ENCODE results near the gene HMG20B. TPM values are rescaled to one million over a fixed set of nuclear protein-coding genes. Genes with fewer than 3 reads are reported as not detected.

Gene HMG20B
- total RNA-seq, 1 donor from 2014 or later = 94.9 TPM

- no peak for DNase-seq (ENCODE audit: low spot score in 2 of 2, unreplicated experiment in 2 of 2)
- H3K36me3 Mint-ChIP-seq = no peaks in the 10 kb centered on the region
- TF ChIP-seq CTCF (IDR thresholded peaks at IDR 0.05; ENCODE audit: unreplicated experiment) = no peak
- no peaks in the 10 kb centered on the region for H3K27me3 Mint-ChIP-seq (ENCODE audit: low read depth)
- peak overlapping the region; percentile 84 for H3K4me3 Mint-ChIP-seq
- H3K27ac Mint-ChIP-seq = no peak overlapping the region
- H3K4me1 Mint-ChIP-seq = peaks cover 18% of the 10 kb centered on the region
- H3K9me3 Mint-ChIP-seq = no peaks in the 10 kb centered on the region
These were observed 16.9 kb upstream of the HMG20B start for GRCh38 chr19:3555653-3556422.

GRCh38 chr19:3556423-3556977 lies 16.2 kb upstream of the HMG20B start:
- Mint-ChIP-seq H3K4me1 (peaks cover 18% of the 10 kb centered on the region), H3K4me3 (peak overlapping the region; percentile 84), H3K36me3 (no peaks in the 10 kb centered on the region), H3K27ac (peak overlapping the region; percentile 66), H3K9me3 (no peaks in the 10 kb centered on the region), H3K27me3 (ENCODE audit: low read depth) (no peaks in the 10 kb centered on the region)
- TF ChIP-seq CTCF (IDR thresholded peaks at IDR 0.05; ENCODE audit: unreplicated experiment) = no peak
- DNase-seq (ENCODE audit: low spot score in 2 of 2, unreplicated experiment in 2 of 2) = no peak

- H3K36me3 Mint-ChIP-seq = no peaks in the 10 kb centered on the region
- H3K9me3 Mint-ChIP-seq = no peaks in the 10 kb centered on the region
- H3K27ac Mint-ChIP-seq = peak overlapping the region; percentile 66
- peaks cover 18% of the 10 kb centered on the region for H3K4me1 Mint-ChIP-seq
- no peak for TF ChIP-seq CTCF (IDR thresholded peaks at IDR 0.05; ENCODE audit: unreplicated experiment)
- DNase-seq (ENCODE audit: low spot score in 2 of 2, unreplicated experiment in 2 of 2) = peak in 1 of 2 experiments; percentile 57
- peak overlapping the region; percentile 84 for H3K4me3 Mint-ChIP-seq
- H3K27me3 Mint-ChIP-seq (ENCODE audit: low read depth) = no peaks in the 10 kb centered on the region
These were observed 15.7 kb upstream of the HMG20B start for GRCh38 chr19:3556978-3557460.

- H3K27me3 Mint-ChIP-seq (ENCODE audit: low read depth) = no peaks in the 10 kb centered on the region
- TF ChIP-seq CTCF (IDR thresholded peaks at IDR 0.05; ENCODE audit: unreplicated experiment) = no peak
- H3K36me3 Mint-ChIP-seq = no peaks in the 10 kb centered on the region
- H3K4me1 Mint-ChIP-seq = peaks cover 18% of the 10 kb centered on the region
- H3K27ac Mint-ChIP-seq = peak within 1 kb of the TSS; percentile 67
- no peaks in the 10 kb centered on the region for H3K9me3 Mint-ChIP-seq
- DNase-seq (ENCODE audit: low spot score in 2 of 2, unreplicated experiment in 2 of 2) = peak; percentile 90 to 95
- H3K4me3 Mint-ChIP-seq = peak within 1 kb of the TSS; percentile 84
These were observed 15.1 kb upstream of the HMG20B start, which contains the start of gene MFSD12 for GRCh38 chr19:3557461-3558248. TSS of gene MFSD12 (minus strand) at chr19:3557586. CDS start at chr19:3557403, 183 bp downstream.

GRCh38 chr19:3563709-3564524 lies 8.8 kb upstream of the HMG20B start:
- Mint-ChIP-seq H3K9me3 (no peaks in the 10 kb centered on the region), H3K4me1 (no peaks in the 10 kb centered on the region), H3K36me3 (no peaks in the 10 kb centered on the region), H3K27ac (no peak overlapping the region), H3K4me3 (no peak overlapping the region), H3K27me3 (ENCODE audit: low read depth) (no peaks in the 10 kb centered on the region)
- DNase-seq (ENCODE audit: low spot score in 2 of 2, unreplicated experiment in 2 of 2) = no peak
- TF ChIP-seq CTCF (IDR thresholded peaks at IDR 0.05; ENCODE audit: unreplicated experiment) = no peak
